ENCODE results near the gene ARL16.

Gene ARL16

GRCh38 chr17:81641825-81642489 lies 41.6 kb downstream of the ARL16 start:
- peak; percentile 64 for DNase-seq

- DNase-seq: no peak
These were observed 43.6 kb downstream of the ARL16 start for GRCh38 chr17:81640011-81640410.

- DNase-seq: no peak
These were observed 44.9 kb downstream of the ARL16 start for GRCh38 chr17:81638683-81639082.

- peak; percentile 75 for DNase-seq
These were observed 46.9 kb downstream of the ARL16 start, which contains the start of the genes NPLOC4 and TSPAN10 for GRCh38 chr17:81636505-81637288. Gene NPLOC4 (minus strand): TSS chr17:81637112. CDS start chr17:81636930, 182 bp downstream. Gene TSPAN10 (plus strand): TSS chr17:81637196. CDS start chr17:81642413, 5,217 bp downstream.

GRCh38 chr17:81635973-81636504 lies 47.6 kb downstream of the ARL16 start:
- no peak for DNase-seq

- DNase-seq: no peak
These were observed 48.2 kb downstream of the ARL16 start for GRCh38 chr17:81635431-81635830.

- no peak for DNase-seq
These were observed 52.1 kb downstream of the ARL16 start for GRCh38 chr17:81631482-81631881.

All from NCI-H226 (cell line).